PC-3 (cell line): ENCODE data around the gene SMOC2.

Experiments used
- CTCF ChIP-seq: fragments of 300-600 bp; sonication (generic); conservative IDR thresholded peaks from 2 replicates; pipeline ENCODE4 v1.5.1; 2017; ENCODE audit warnings: antibody characterized with exemption, low read depth, mild to moderate bottlenecking, low read length
- EZH2 ChIP-seq: fragments of 300-600 bp; sonication (generic); IDR thresholded peaks from one replicate; pipeline ENCODE4 v1.6.1; 2017; ENCODE audit warnings: antibody characterized with exemption, mild to moderate bottlenecking, low read length; ENCODE audit not compliant: unreplicated experiment

- no peak for TF ChIP-seq CTCF
- no peak for TF ChIP-seq EZH2
Measured at GRCh38 chr6:168663041-168663440, 222.1 kb downstream of the SMOC2 start.
